GM21576 (cell line): Measurements from ENCODE around the gene ADCY9.
"Not testable (repeated sequence)": the region's sequence is repeated elsewhere in the genome, so short reads cannot be mapped to it uniquely, and the experiment has no call there.

Experiments
- ATAC-seq: cut with Tn5 transposase; IDR thresholded peaks from one replicate; pipeline ENCODE4 v1.9.1; 2021; ENCODE audit warnings: mild to moderate bottlenecking, moderate library complexity; ENCODE audit not compliant: unreplicated experiment

Gene ADCY9

GRCh38 chr16:3934491-3935181, 181.6 kb downstream of the ADCY9 start:
- ATAC-seq: no peak

GRCh38 chr16:3927147-3927546, 189.1 kb downstream of the ADCY9 start:
- not testable (repeated sequence) for ATAC-seq

GRCh38 chr16:3924763-3925162, 191.5 kb downstream of the ADCY9 start:
- ATAC-seq: no peak

GRCh38 chr16:3922241-3922640, 194.0 kb downstream of the ADCY9 start:
- no peak for ATAC-seq

GRCh38 chr16:3920206-3920605, 196.0 kb downstream of the ADCY9 start:
- ATAC-seq: no peak

GRCh38 chr16:3919413-3919812, 196.8 kb downstream of the ADCY9 start:
- no peak for ATAC-seq

- ATAC-seq: no peak
Observed at GRCh38 chr16:3915426-3916260, 200.6 kb downstream of the ADCY9 start.

GRCh38 chr16:3912897-3913296, 203.3 kb downstream of the ADCY9 start:
- ATAC-seq: no peak
